Heart left ventricle (tissue), 13 donors: ENCODE measurements around the gene ASB5.

Source experiments
- POLR2A ChIP-seq, 2 donors: fragments of 450-650 bp; IDR thresholded peaks; one replicate each; pipeline ENCODE4 v1.6.1; 2017; ENCODE audit warnings: antibody characterized with exemption in 2 of 2, mild to moderate bottlenecking in 2 of 2, moderate library complexity in 2 of 2
- TF ChIP-seq, protein P1 (sequence below), 12 donors: fragments of 200-600 bp; sonication (generic) in 4 of 12; IDR thresholded peaks; one replicate each; pipeline versions ENCODE4 v1.5.0 to v1.8.0; 2018 to 2022; ENCODE audit warnings: antibody characterized with exemption in 12 of 12, mild to moderate bottlenecking in 5 of 12
- donor health status: ischemic (EF 13 %, LVEDD 7.1; RV severe dilation, severe dysfunction).
- donor health status: DM: no; HTN: yes; CAD: no.
- donor health status: DM: no; HTN: no; CAD: no.
- donor health status: ischemic (EF 25% LVEDD 6.9; RV normal size, moderate dysfunction).
- donor health status: ischemic (EF 25% LVEDD 5.7; RV mildly dilated, moderate dysfunction).
- donor health status: ischemic (EF 35%, LVEDD 5.7; RV mildly dilated, moderate dysfunction).
- donor health status: nonischemic (EF 11% LVEDD 7.7; RV severe dilation, severe dysfunction).
- donor health status: DM: yes; HTN: yes; CAD: no.
- donor health status: PGD.
- donor health status: ischemic (EF 29% LVEDD 5.4; RV normal size, mild dysfunction).
- donor health status: nonischemic (EF 23%, LVEDD 6.1; RV moderate dilation, normal function).

DNA sequence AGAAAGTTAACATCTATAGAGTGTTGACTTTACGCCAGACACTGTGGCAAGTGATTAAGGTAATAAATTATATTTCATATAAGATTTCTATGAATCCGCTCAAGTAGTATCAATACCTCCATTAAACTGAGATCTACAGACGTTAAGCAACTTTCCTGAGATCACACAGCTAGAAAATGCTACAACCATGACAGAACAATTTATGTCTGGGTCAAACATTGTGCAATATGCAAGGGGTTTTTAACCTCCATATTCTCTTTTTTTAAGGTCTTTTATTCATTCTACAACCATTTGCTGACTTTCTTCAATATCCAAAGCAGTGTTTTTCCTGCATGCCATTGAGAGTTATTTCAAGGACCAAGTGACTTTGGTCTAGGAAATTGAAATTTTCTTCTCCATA, 10.9 kb downstream of the ASB5 start:
- TF ChIP-seq, protein P1, sequence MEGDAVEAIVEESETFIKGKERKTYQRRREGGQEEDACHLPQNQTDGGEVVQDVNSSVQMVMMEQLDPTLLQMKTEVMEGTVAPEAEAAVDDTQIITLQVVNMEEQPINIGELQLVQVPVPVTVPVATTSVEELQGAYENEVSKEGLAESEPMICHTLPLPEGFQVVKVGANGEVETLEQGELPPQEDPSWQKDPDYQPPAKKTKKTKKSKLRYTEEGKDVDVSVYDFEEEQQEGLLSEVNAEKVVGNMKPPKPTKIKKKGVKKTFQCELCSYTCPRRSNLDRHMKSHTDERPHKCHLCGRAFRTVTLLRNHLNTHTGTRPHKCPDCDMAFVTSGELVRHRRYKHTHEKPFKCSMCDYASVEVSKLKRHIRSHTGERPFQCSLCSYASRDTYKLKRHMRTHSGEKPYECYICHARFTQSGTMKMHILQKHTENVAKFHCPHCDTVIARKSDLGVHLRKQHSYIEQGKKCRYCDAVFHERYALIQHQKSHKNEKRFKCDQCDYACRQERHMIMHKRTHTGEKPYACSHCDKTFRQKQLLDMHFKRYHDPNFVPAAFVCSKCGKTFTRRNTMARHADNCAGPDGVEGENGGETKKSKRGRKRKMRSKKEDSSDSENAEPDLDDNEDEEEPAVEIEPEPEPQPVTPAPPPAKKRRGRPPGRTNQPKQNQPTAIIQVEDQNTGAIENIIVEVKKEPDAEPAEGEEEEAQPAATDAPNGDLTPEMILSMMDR (IDR thresholded peaks at IDR 0.05), result no peak
- TF ChIP-seq POLR2A (IDR thresholded peaks at IDR 0.05), result no peak
